Esophagus squamous epithelium (tissue), 5 donors: ENCODE results near the gene ZC3H18. TPM values are rescaled to one million over a fixed set of nuclear protein-coding genes. Genes with fewer than 3 reads are reported as not detected.

Experiments
- DNase-seq: peaks from one replicate; lab custom pipeline; 2025; lab: John Stamatoyannopoulos, UW
- H3K27ac ChIP-seq, 4 donors: fragments of 200-600 bp; sonication (generic); one replicate each; pipeline ENCODE4 v1.5.1; 2016 to 2019; ENCODE audit warnings: mild to moderate bottlenecking in 1 of 4
- H3K27me3 ChIP-seq, 4 donors: fragments of 200-600 bp; sonication (generic); 1 replicate in 3 of 4; 2 replicates in 1 of 4; pipeline versions ENCODE4 v1.5.1 to v1.6.0; 2017 to 2021; ENCODE audit warnings: antibody characterized with exemption in 1 of 4
- H3K36me3 ChIP-seq, 3 donors: fragments of 200-600 bp; sonication (generic); one replicate each; pipeline ENCODE4 v1.5.1; 2016 to 2019
- H3K4me1 ChIP-seq, 3 donors: fragments of 200-600 bp; sonication (generic); one replicate each; pipeline ENCODE4 v1.5.1; 2017 to 2019
- H3K4me3 ChIP-seq, 4 donors: fragments of 200-600 bp; sonication (generic); 1 replicate in 3 of 4; 2 replicates in 1 of 4; pipeline ENCODE4 v1.5.1; 2016 to 2019; ENCODE audit warnings: mild to moderate bottlenecking in 2 of 4, moderate library complexity in 1 of 4
- H3K9me3 ChIP-seq, 3 donors: fragments of 200-600 bp; sonication (generic); one replicate each; pipeline ENCODE4 v1.5.1; 2016 to 2019
- CTCF ChIP-seq, 6 experiments: fragments of 450-650 bp in 4 of 6; fragments of 200-600 bp in 2 of 6; sonication (generic) in 2 of 6; IDR thresholded peaks; one replicate each; pipeline ENCODE4 v1.5.1; 2016 to 2019; ENCODE audit warnings: antibody characterized with exemption in 6 of 6, mild to moderate bottlenecking in 4 of 6, moderate library complexity in 4 of 6
- POLR2A ChIP-seq, 4 donors: fragments of 450-650 bp; IDR thresholded peaks; one replicate each; pipeline ENCODE4 v1.6.1; 2017; ENCODE audit warnings: antibody characterized with exemption in 4 of 4, mild to moderate bottlenecking in 4 of 4, moderate library complexity in 3 of 4
- WGBS, 2 donors: methylation state at CpG; one replicate each; pipeline ENCODE4 v1.1.5; 2018; 5-methylcytosine and 5-hydroxymethylcytosine counted together
- intact Hi-C: fragments of 100-400 bp; cut with DNase I; formaldehyde crosslinking; loops from one replicate; pipeline ENCODE4 v1.15.0; 2022
- total RNA-seq, 4 donors: library from RNA; depleted of rRNA; stranded (reverse); fragments of >200 nt; gene quantifications; one replicate each; pipeline ENCODE4 v1.1.0, GENCODE V29; 2016
- donor health status: DM: yes; HTN: yes; CAD: no.

ZC3H18 gene
- total RNA-seq, 4 donors from 2014 or later: 15.4 to 27.3 (median 17.5) TPM

- 91 to 94% methylated on average over 3 to 18 of the region's 27 CpGs for WGBS, 2 donors
- no peak for TF ChIP-seq CTCF (IDR thresholded peaks at IDR 0.05)
- TF ChIP-seq POLR2A (IDR thresholded peaks at IDR 0.05): no peak
- intact Hi-C loops: no loop called here
- H3K27me3 ChIP-seq: no peaks in the 10 kb centered on the region
- H3K36me3 ChIP-seq: peaks cover 31 to 98% (median 42%) of the 10 kb centered on the region in 3 donors
- DNase-seq: no peak
- H3K4me3 ChIP-seq: no peak overlapping the region
- H3K4me1 ChIP-seq: no peaks in the 10 kb centered on the region
- H3K27ac ChIP-seq: no peak overlapping the region
- no peaks in the 10 kb centered on the region for H3K9me3 ChIP-seq
Observed at GRCh38 chr16:88627531-88628411, 57.6 kb downstream of the ZC3H18 start.

GRCh38 chr16:88628512-88628974 lies 58.3 kb downstream of the ZC3H18 start:
- 58% methylated on average over 2 of the region's 12 CpGs; no CpG with 5 or more reads in 1 of the 2 donors for WGBS, 2 donors
- H3K9me3 ChIP-seq: no peaks in the 10 kb centered on the region
- H3K4me1 ChIP-seq: peaks cover 0 to 4% (median 0%) of the 10 kb centered on the region in 3 donors
- H3K36me3 ChIP-seq: peaks cover 23 to 91% (median 35%) of the 10 kb centered on the region in 3 donors
- intact Hi-C loops: no loop called here
- TF ChIP-seq POLR2A (IDR thresholded peaks at IDR 0.05): no peak
- no peak for TF ChIP-seq CTCF (IDR thresholded peaks at IDR 0.05)
- no peak overlapping the region for H3K27ac ChIP-seq
- no peak for DNase-seq
- H3K27me3 ChIP-seq: peaks cover 0 to 3% (median 0%) of the 10 kb centered on the region in 4 donors
- H3K4me3 ChIP-seq: no peak overlapping the region

DNA sequence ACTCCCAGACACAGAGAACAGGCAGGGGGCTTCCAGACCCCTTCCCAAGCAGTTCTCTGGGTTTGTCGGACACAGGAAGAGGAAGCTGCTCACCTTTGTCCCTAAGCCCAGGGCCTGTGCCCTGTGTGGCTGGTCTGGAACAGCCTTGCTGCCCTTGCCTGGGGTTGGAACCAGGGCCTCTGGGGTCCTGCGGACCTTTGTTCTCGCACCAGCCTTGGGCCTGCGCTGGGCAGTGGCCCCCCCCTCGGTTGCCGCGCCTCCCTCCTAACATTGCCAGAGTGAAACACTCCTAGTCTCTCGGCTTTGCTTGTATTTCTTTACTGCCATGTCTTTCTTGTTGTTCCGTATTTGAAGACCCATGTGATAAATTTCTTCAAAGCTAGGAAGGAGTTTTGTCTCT lies 59.6 kb downstream of the ZC3H18 start:
- Histone ChIP-seq H3K36me3 (peaks cover 13 to 78% (median 22%) of the 10 kb centered on the region in 3 donors), H3K9me3 (no peaks in the 10 kb centered on the region), H3K27me3 (peaks cover 0 to 16% (median 0%) of the 10 kb centered on the region in 4 donors), H3K4me1 (peaks cover 9 to 17% (median 11%) of the 10 kb centered on the region in 3 donors), H3K4me3 (no peak overlapping the region), H3K27ac (no peak overlapping the region)
- WGBS, 2 donors: 79 to 96% methylated on average over 7 to 8 of the region's 9 CpGs
- TF ChIP-seq POLR2A (IDR thresholded peaks at IDR 0.05) (no peak), CTCF (IDR thresholded peaks at IDR 0.05) (no peak)
- DNase-seq: no peak
- intact Hi-C loops: no loop called here

DNA sequence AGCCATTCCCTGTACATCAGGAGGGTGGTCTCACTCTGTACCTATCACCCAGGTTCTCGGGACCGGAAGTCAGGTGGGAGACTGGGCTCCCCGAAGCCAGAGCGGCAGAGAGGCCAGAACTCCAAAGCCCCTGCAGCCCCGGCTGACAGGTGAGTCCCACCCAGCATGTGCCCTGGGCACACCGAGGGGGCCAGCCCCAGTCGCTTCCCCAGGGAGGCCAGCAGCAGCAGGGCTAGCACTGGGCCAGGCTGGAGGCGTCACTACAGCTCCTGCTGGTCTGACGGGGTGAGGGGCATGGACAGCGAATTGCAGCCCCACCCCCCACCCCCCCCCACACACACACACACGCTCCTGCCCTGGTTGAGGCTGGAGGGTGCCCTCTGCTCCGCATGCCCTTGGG lies 60.2 kb downstream of the ZC3H18 start:
- H3K9me3 ChIP-seq: no peaks in the 10 kb centered on the region
- no peak overlapping the region for H3K4me3 ChIP-seq
- intact Hi-C loops: no loop called here
- peaks cover 0 to 22% (median 0%) of the 10 kb centered on the region in 4 donors for H3K27me3 ChIP-seq
- H3K4me1 ChIP-seq: peaks cover 12 to 23% (median 14%) of the 10 kb centered on the region in 3 donors
- DNase-seq: no peak
- WGBS, 2 donors: 100% methylated on average over 1 of the region's 12 CpGs; no CpG with 5 or more reads in 1 of the 2 donors
- H3K36me3 ChIP-seq: peaks cover 7 to 72% (median 16%) of the 10 kb centered on the region in 3 donors
- H3K27ac ChIP-seq: no peak overlapping the region
- TF ChIP-seq CTCF (IDR thresholded peaks at IDR 0.05) (no peak), POLR2A (IDR thresholded peaks at IDR 0.05) (no peak)

GRCh38 chr16:88630941-88631340 lies 60.7 kb downstream of the ZC3H18 start:
- intact Hi-C loops: no loop called here
- H3K27me3 ChIP-seq: peaks cover 0 to 27% (median 0%) of the 10 kb centered on the region in 4 donors
- H3K4me1 ChIP-seq: peaks cover 12 to 23% (median 14%) of the 10 kb centered on the region in 3 donors
- H3K36me3 ChIP-seq: peaks cover 5 to 67% (median 15%) of the 10 kb centered on the region in 3 donors
- H3K4me3 ChIP-seq: no peak overlapping the region
- no peak overlapping the region for H3K27ac ChIP-seq
- 93 to 96% methylated on average over 8 to 15 of the region's 23 CpGs for WGBS, 2 donors
- DNase-seq: no peak
- no peaks in the 10 kb centered on the region for H3K9me3 ChIP-seq
- TF ChIP-seq POLR2A (IDR thresholded peaks at IDR 0.05) (no peak), CTCF (IDR thresholded peaks at IDR 0.05) (no peak)
